OCI-LY3 (cell line): Measurements from ENCODE around the gene MSS51.
"Not testable (repeated sequence)": the region's sequence is repeated elsewhere in the genome, so short reads cannot be mapped to it uniquely, and the experiment has no call there.

ENCODE experiments used
- H2AFZ ChIP-seq: fragments of 200-600, 300-600 bp; shearing (Covaris generic); 2 replicates; pipeline ENCODE4 v1.6.0; 2014; ENCODE audit warnings: antibody characterized with exemption, low read depth, low read length
- H3K27ac ChIP-seq: fragments of 200-600, 300-600 bp; sonication (generic); 2 replicates; pipeline ENCODE4 v1.5.1; 2014; ENCODE audit warnings: mild to moderate bottlenecking, low read length, moderate library complexity, mixed read lengths
- H3K27me3 ChIP-seq: fragments of 200-600, 300-600 bp; sonication (generic); 2 replicates; pipeline ENCODE4 v1.6.1; 2014; ENCODE audit warnings: low read depth, low read length, mixed read lengths
- H3K36me3 ChIP-seq: fragments of 200-600, 300-600 bp; sonication (generic); replicated peaks from 2 replicates; pipeline ENCODE3; 2014; ENCODE audit warnings: low read depth, low read length, mixed read lengths
- H3K4me1 ChIP-seq: fragments of 300-600, 200-600 bp; sonication (generic); 2 replicates; pipeline ENCODE4 v1.6.1; 2014; ENCODE audit warnings: low read length, mixed read lengths
- H3K4me2 ChIP-seq: fragments of 200-600, 300-600 bp; sonication (generic); 2 replicates; pipeline ENCODE4 v1.6.1; 2014; ENCODE audit warnings: low read length, mixed read lengths
- H3K4me3 ChIP-seq: fragments of 300-600, 200-600 bp; sonication (generic); 2 replicates; pipeline ENCODE4 v1.5.1; 2014; ENCODE audit warnings: antibody characterized with exemption, mild to moderate bottlenecking, low read length, moderate library complexity
- H3K79me2 ChIP-seq: fragments of 300-600, 200-600 bp; shearing (Covaris generic); 2 replicates; pipeline ENCODE4 v1.6.1; 2014; ENCODE audit warnings: mild to moderate bottlenecking, low read length, mixed read lengths
- H3K9ac ChIP-seq: fragments of 300-600, 200-600 bp; shearing (Covaris generic); 2 replicates; pipeline ENCODE4 v1.6.0; 2014; ENCODE audit warnings: mild to moderate bottlenecking, low read length, moderate library complexity
- H3K9me3 ChIP-seq: fragments of 200-600, 300-600 bp; shearing (Covaris generic); 2 replicates; pipeline ENCODE4 v1.6.1; 2014; ENCODE audit warnings: low read length, mixed read lengths; ENCODE audit not compliant: insufficient read depth
- H4K20me1 ChIP-seq: fragments of 200-600, 300-600 bp; sonication (generic); 2 replicates; pipeline ENCODE4 v1.6.1; 2016; ENCODE audit warnings: low read length, mixed read lengths; ENCODE audit not compliant: insufficient read depth
- EZH2phosphoT487 ChIP-seq: fragments of 200-600 bp; shearing (Covaris generic); IDR thresholded peaks from 2 replicates; pipeline ENCODE4 v1.6.1; 2018; ENCODE audit warnings: antibody characterized with exemption, mixed run types, low read depth
- TF ChIP-seq, protein P1 (sequence below): fragments of 200-600, 300-600 bp; sonication (generic); IDR thresholded peaks from 2 replicates; pipeline ENCODE4 v1.5.1; 2014; ENCODE audit warnings: antibody characterized with exemption, low read length, low read depth

MSS51 gene

DNA sequence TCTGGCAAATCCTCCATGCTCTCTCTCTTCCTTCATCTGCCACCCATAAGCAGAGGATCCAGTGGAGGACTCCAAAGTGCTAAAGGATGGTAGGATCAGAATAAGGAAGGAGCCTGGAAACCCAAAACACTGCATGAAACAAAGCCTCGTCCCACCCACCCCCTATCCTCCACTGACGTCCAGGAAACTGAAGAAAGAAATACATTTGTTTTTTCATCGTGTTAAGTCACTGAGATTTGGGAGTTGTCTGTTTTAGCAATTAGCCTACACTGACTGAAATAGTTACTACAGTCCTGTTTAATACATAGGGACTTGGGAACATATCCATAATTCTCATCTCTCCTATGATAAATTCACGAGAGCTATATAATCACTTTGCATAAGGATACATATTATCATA lies 34.3 kb downstream of the MSS51 start:
- Histone ChIP-seq H3K4me1 (no peaks in the 10 kb centered on the region), H3K27ac (no peak overlapping the region), H3K4me3 (no peak overlapping the region), H4K20me1 (no peaks in the 10 kb centered on the region), H3K79me2 (peaks cover 36% of the 10 kb centered on the region), H3K36me3 (peaks cover 12% of the 10 kb centered on the region), H3K4me2 (no peak overlapping the region), H3K27me3 (no peaks in the 10 kb centered on the region), H2AFZ (no peak overlapping the region), H3K9ac (no peak overlapping the region), H3K9me3 (no peaks in the 10 kb centered on the region)
- TF ChIP-seq, protein P1, sequence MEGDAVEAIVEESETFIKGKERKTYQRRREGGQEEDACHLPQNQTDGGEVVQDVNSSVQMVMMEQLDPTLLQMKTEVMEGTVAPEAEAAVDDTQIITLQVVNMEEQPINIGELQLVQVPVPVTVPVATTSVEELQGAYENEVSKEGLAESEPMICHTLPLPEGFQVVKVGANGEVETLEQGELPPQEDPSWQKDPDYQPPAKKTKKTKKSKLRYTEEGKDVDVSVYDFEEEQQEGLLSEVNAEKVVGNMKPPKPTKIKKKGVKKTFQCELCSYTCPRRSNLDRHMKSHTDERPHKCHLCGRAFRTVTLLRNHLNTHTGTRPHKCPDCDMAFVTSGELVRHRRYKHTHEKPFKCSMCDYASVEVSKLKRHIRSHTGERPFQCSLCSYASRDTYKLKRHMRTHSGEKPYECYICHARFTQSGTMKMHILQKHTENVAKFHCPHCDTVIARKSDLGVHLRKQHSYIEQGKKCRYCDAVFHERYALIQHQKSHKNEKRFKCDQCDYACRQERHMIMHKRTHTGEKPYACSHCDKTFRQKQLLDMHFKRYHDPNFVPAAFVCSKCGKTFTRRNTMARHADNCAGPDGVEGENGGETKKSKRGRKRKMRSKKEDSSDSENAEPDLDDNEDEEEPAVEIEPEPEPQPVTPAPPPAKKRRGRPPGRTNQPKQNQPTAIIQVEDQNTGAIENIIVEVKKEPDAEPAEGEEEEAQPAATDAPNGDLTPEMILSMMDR = no peak
- TF ChIP-seq EZH2phosphoT487 = no peak

- Histone ChIP-seq H3K4me2 (no peak overlapping the region), H3K27ac (no peak overlapping the region), H3K36me3 (peaks cover 12% of the 10 kb centered on the region), H3K4me1 (no peaks in the 10 kb centered on the region), H4K20me1 (no peaks in the 10 kb centered on the region), H3K79me2 (peaks cover 27% of the 10 kb centered on the region), H3K9ac (no peak overlapping the region), H3K4me3 (no peak overlapping the region), H2AFZ (no peak overlapping the region), H3K27me3 (no peaks in the 10 kb centered on the region), H3K9me3 (no peaks in the 10 kb centered on the region)
- TF ChIP-seq, protein P1 = no peak
- no peak for TF ChIP-seq EZH2phosphoT487
Measured at GRCh38 chr10:73398024-73398423, 35.3 kb downstream of the MSS51 start.

GRCh38 chr10:73394325-73394724 lies 39.0 kb downstream of the MSS51 start:
- H3K4me3 ChIP-seq, H3K9me3 ChIP-seq, H3K79me2 ChIP-seq, H3K4me1 ChIP-seq, H3K4me2 ChIP-seq, H3K9ac ChIP-seq, H2AFZ ChIP-seq, H4K20me1 ChIP-seq, H3K27ac ChIP-seq, H3K27me3 ChIP-seq: not testable (repeated sequence)
- H3K36me3 ChIP-seq = peaks cover 12% of the 10 kb centered on the region

- no peak overlapping the region for H3K27ac ChIP-seq
- TF ChIP-seq, protein P1 = no peak
- no peak for TF ChIP-seq EZH2phosphoT487
- H3K9me3 ChIP-seq = no peaks in the 10 kb centered on the region
- no peak overlapping the region for H3K4me3 ChIP-seq
- H3K4me1 ChIP-seq = no peaks in the 10 kb centered on the region
- no peak overlapping the region for H2AFZ ChIP-seq
- no peaks in the 10 kb centered on the region for H3K27me3 ChIP-seq
- H3K36me3 ChIP-seq = peaks cover 3% of the 10 kb centered on the region
- no peaks in the 10 kb centered on the region; the same call in 1 of the 2 replicates for H3K79me2 ChIP-seq
- H3K9ac ChIP-seq = no peak overlapping the region
- H4K20me1 ChIP-seq = no peaks in the 10 kb centered on the region
- no peak overlapping the region for H3K4me2 ChIP-seq
Measured at GRCh38 chr10:73388228-73388627, 45.1 kb downstream of the MSS51 start.

GRCh38 chr10:73386583-73386982 lies 46.8 kb downstream of the MSS51 start:
- no peak overlapping the region for H3K4me3 ChIP-seq
- H3K79me2 ChIP-seq = no peaks in the 10 kb centered on the region; the same call in 1 of the 2 replicates
- H3K27ac ChIP-seq = no peak overlapping the region
- TF ChIP-seq, protein P1 = no peak
- TF ChIP-seq EZH2phosphoT487 = no peak
- no peak overlapping the region for H2AFZ ChIP-seq
- H3K36me3 ChIP-seq = peaks cover 6% of the 10 kb centered on the region
- no peaks in the 10 kb centered on the region for H3K9me3 ChIP-seq
- H3K27me3 ChIP-seq = no peaks in the 10 kb centered on the region
- H4K20me1 ChIP-seq = no peaks in the 10 kb centered on the region
- no peaks in the 10 kb centered on the region for H3K4me1 ChIP-seq
- no peak overlapping the region for H3K9ac ChIP-seq
- no peak overlapping the region for H3K4me2 ChIP-seq
